Measurements from ENCODE around the gene DAGLA. TPM values are rescaled to one million over a fixed set of nuclear protein-coding genes. Genes with fewer than 3 reads are reported as not detected.
A peak's percentile ranks its signal among the peaks of the same experiment; 100 is the strongest.

DAGLA gene
- total and polyA plus RNA-seq, 8 donors: 3.7 to 6.9 (median 5.2) TPM

GRCh38 chr11:61769169-61769920, 89.2 kb downstream of the DAGLA start:
- Histone ChIP-seq H3K9me3 (no peaks in the 10 kb centered on the region), H3K27me3 (no peaks in the 10 kb centered on the region), H3K27ac (peak overlapping the region; percentile 59 to 73 (median 66)), H3K36me3 (no peaks in the 10 kb centered on the region), H3K4me3 (no peak overlapping the region), H3K4me1 (peaks cover 15 to 28% (median 26%) of the 10 kb centered on the region in 3 donors)
- DNase-seq (peak in 2 of 6 donors; percentile 62 to 80), ATAC-seq (peak; percentile 22 to 63 (median 54)), FAIRE-seq (no peak)
- intact Hi-C loops (cut with DNase I): no loop called here
- TF ChIP-seq CTCF (IDR thresholded peaks at IDR 0.05): no peak
- 23 to 36% methylated on average over 27 to 33 of the region's 33 CpGs for WGBS, 2 donors

- ATAC-seq: no peak
- 88 to 91% methylated on average over 15 to 20 of the region's 20 CpGs for WGBS, 2 donors
- Histone ChIP-seq H3K4me3 (no peak overlapping the region), H3K9me3 (no peaks in the 10 kb centered on the region), H3K27me3 (no peaks in the 10 kb centered on the region), H3K4me1 (peaks cover 15 to 28% (median 20%) of the 10 kb centered on the region in 3 donors), H3K27ac (peak overlapping the region; percentile 33 to 73 (median 66)), H3K36me3 (no peaks in the 10 kb centered on the region)
- FAIRE-seq: no peak
- TF ChIP-seq CTCF (IDR thresholded peaks at IDR 0.05): no peak
- intact Hi-C loops (cut with DNase I): no loop called here
- DNase-seq: peak in 1 of 6 donors; percentile 58
Measured at GRCh38 chr11:61769946-61770683, 89.9 kb downstream of the DAGLA start.

DNA sequence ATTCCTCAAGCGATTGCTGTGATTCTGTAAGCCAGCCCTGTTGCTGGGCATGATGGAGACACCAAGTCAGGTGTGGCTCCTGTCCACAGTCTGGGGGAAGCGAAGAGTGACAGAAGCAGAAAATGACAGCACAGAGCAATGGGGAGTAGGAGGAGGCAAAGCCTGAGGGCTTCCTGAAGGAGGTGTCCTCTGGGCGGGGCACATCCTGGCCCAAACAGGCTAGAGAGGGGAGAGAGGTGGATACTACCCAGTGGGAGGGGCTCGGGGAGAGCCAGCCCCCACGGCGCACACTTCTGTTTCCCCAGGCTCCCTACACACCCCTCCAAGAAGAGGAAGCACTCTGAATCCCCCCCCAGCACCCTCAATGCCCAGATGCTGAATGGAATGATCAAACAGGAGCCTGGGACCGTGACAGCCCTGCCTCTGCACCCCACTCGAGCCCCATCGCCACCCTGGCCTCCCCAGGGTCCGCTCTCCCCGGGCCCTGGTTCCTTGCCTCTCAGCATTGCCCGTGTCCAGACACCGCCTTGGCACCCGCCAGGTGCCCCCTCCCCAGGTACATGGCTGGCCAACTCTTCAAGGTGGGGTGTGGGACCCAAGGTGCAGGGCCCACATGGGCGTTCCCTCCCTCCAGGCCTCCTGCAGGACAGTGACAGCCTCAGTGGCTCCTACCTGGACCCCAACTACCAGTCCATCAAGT, 91.2 kb downstream of the DAGLA start:
- peaks cover 15 to 28% (median 20%) of the 10 kb centered on the region in 3 donors for H3K4me1 ChIP-seq
- 91 to 92% methylated on average over 14 to 15 of the region's 15 CpGs for WGBS, 2 donors
- intact Hi-C loops (cut with DNase I): no loop called here
- H3K36me3 ChIP-seq: no peaks in the 10 kb centered on the region
- ATAC-seq (no peak), FAIRE-seq (no peak), DNase-seq (peak in 1 of 6 donors; percentile 68)
- no peak overlapping the region for H3K4me3 ChIP-seq
- no peaks in the 10 kb centered on the region for H3K9me3 ChIP-seq
- peak overlapping the region in 1 of 4 donors; percentile 19 for H3K27ac ChIP-seq
- H3K27me3 ChIP-seq: no peaks in the 10 kb centered on the region
- no peak for TF ChIP-seq CTCF (IDR thresholded peaks at IDR 0.05)

DNA sequence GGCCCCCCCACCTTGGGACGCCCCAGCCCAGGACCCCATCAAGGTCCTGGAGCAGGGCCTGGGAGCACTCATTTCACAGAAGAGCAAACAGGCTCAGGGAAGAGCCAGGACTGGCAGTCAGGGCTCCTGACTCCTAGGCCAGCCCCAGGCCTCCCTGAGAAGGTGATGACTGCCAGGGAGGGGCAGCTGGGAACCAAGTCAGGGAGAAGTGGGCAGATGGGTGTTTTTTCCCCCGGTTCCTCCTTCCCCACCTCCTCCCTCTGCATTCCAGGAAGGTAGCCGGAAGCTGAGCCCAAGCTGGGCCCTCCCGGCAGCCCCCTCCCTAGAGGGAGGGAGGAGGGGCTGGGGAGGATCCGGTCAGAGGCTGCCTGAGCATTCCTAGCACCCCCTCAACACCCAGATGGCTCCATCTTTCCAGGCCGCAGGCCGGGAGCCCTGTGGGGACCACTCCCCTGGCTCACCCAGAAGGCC, 91.8 kb downstream of the DAGLA start:
- ATAC-seq (no peak), DNase-seq (peak in 1 of 6 donors; percentile 59), FAIRE-seq (no peak)
- TF ChIP-seq CTCF (IDR thresholded peaks at IDR 0.05): no peak
- intact Hi-C loops (cut with DNase I): no loop called here
- H3K27ac ChIP-seq: peak overlapping the region; percentile 19 to 52 (median 44)
- no peaks in the 10 kb centered on the region for H3K9me3 ChIP-seq
- no peak overlapping the region for H3K4me3 ChIP-seq
- H3K4me1 ChIP-seq: peaks cover 20 to 28% (median 20%) of the 10 kb centered on the region in 3 donors
- no peaks in the 10 kb centered on the region for H3K27me3 ChIP-seq
- H3K36me3 ChIP-seq: no peaks in the 10 kb centered on the region
- 67 to 80% methylated on average over 6 to 7 of the region's 7 CpGs for WGBS, 2 donors

All from pancreas (tissue), 10 donors.